ENCODE results near the gene ADGRL2. TPM values are rescaled to one million over a fixed set of nuclear protein-coding genes. Genes with fewer than 3 reads are reported as not detected.

ADGRL2 gene
- total RNA-seq, 4 donors from 2014 or later, result 72.4 to 89.7 (median 78.8) TPM

GRCh38 chr1:81948495-81948894 lies 147.8 kb downstream of the ADGRL2 start:
- H3K27ac ChIP-seq (replicated peaks in 1 of 4), result no peak overlapping the region
- TF ChIP-seq EP300 (IDR thresholded peaks at IDR 0.05), result no peak
- no peak for TF ChIP-seq CTCF (IDR thresholded peaks at IDR 0.05)
- TF ChIP-seq POLR2A (IDR thresholded peaks at IDR 0.05; ENCODE audit: low read depth), result no peak
- TF ChIP-seq POLR2AphosphoS5 (IDR thresholded peaks at IDR 0.05), result no peak
- WGBS, result 60% methylated on average over 2 of the region's 2 CpGs
- H3K4me3 ChIP-seq, result no peak overlapping the region
- H3K36me3 ChIP-seq, result peaks cover 0 to 17% (median 6%) of the 10 kb centered on the region in 4 donors
- no peaks in the 10 kb centered on the region for H3K27me3 ChIP-seq
- intact Hi-C loops (cut with DNase I), result no loop called here
- DNase-seq (ENCODE audit: extremely low spot score), result no peak
- H3K9me3 ChIP-seq, result no peaks in the 10 kb centered on the region
- H3K4me1 ChIP-seq, result peaks cover 0 to 26% (median 14%) of the 10 kb centered on the region in 4 donors

GRCh38 chr1:81949421-81949820 lies 148.7 kb downstream of the ADGRL2 start:
- intact Hi-C loops (cut with DNase I), result no loop called here
- TF ChIP-seq POLR2A (IDR thresholded peaks at IDR 0.05; ENCODE audit: low read depth), result no peak
- no peak for TF ChIP-seq POLR2AphosphoS5 (IDR thresholded peaks at IDR 0.05)
- no peak for TF ChIP-seq CTCF (IDR thresholded peaks at IDR 0.05)
- TF ChIP-seq EP300 (IDR thresholded peaks at IDR 0.05), result no peak
- 85% methylated on average over 4 of the region's 4 CpGs for WGBS
- no peak overlapping the region for H3K4me3 ChIP-seq
- H3K27ac ChIP-seq (replicated peaks in 1 of 4), result no peak overlapping the region
- H3K27me3 ChIP-seq, result no peaks in the 10 kb centered on the region
- peaks cover 0 to 30% (median 14%) of the 10 kb centered on the region in 4 donors for H3K4me1 ChIP-seq
- no peak for DNase-seq (ENCODE audit: extremely low spot score)
- H3K9me3 ChIP-seq, result no peaks in the 10 kb centered on the region
- peaks cover 0 to 17% (median 6%) of the 10 kb centered on the region in 4 donors for H3K36me3 ChIP-seq

GRCh38 chr1:81950037-81950436 lies 149.3 kb downstream of the ADGRL2 start:
- H3K27ac ChIP-seq (replicated peaks in 1 of 4), result no peak overlapping the region
- H3K27me3 ChIP-seq, result no peaks in the 10 kb centered on the region
- DNase-seq (ENCODE audit: extremely low spot score), result no peak
- peaks cover 0 to 36% (median 12%) of the 10 kb centered on the region in 4 donors for H3K4me1 ChIP-seq
- no peak overlapping the region for H3K4me3 ChIP-seq
- TF ChIP-seq EP300 (IDR thresholded peaks at IDR 0.05) (no peak), POLR2A (IDR thresholded peaks at IDR 0.05; ENCODE audit: low read depth) (no peak), POLR2AphosphoS5 (IDR thresholded peaks at IDR 0.05) (no peak), CTCF (IDR thresholded peaks at IDR 0.05) (no peak)
- intact Hi-C loops (cut with DNase I), result no loop called here
- no peaks in the 10 kb centered on the region for H3K9me3 ChIP-seq
- H3K36me3 ChIP-seq, result peaks cover 0 to 17% (median 6%) of the 10 kb centered on the region in 4 donors

- no peaks in the 10 kb centered on the region for H3K9me3 ChIP-seq
- H3K27me3 ChIP-seq, result no peaks in the 10 kb centered on the region
- TF ChIP-seq POLR2AphosphoS5 (IDR thresholded peaks at IDR 0.05), result no peak
- no peak for TF ChIP-seq EP300 (IDR thresholded peaks at IDR 0.05)
- no peak for TF ChIP-seq POLR2A (IDR thresholded peaks at IDR 0.05; ENCODE audit: low read depth)
- no peak for TF ChIP-seq CTCF (IDR thresholded peaks at IDR 0.05)
- intact Hi-C loops (cut with DNase I), result no loop called here
- peaks cover 0 to 17% (median 6%) of the 10 kb centered on the region in 4 donors for H3K36me3 ChIP-seq
- peaks cover 0 to 36% (median 9%) of the 10 kb centered on the region in 4 donors for H3K4me1 ChIP-seq
- DNase-seq (ENCODE audit: extremely low spot score), result no peak
- 78% methylated on average over 3 of the region's 3 CpGs for WGBS
- H3K4me3 ChIP-seq, result no peak overlapping the region
- no peak overlapping the region for H3K27ac ChIP-seq (replicated peaks in 1 of 4)
Measured at GRCh38 chr1:81950591-81951244, 150.0 kb downstream of the ADGRL2 start.

Measured in esophagus muscularis mucosa (tissue), 4 donors.